NOMO-1 (cell line): Measurements from ENCODE around the gene ZSCAN26.

ENCODE experiments used
- DNase-seq, 2 experiments: peaks; one replicate each; lab custom pipeline; 2025; ENCODE audit not compliant: unreplicated experiment in 2 of 2; lab: John Stamatoyannopoulos, UW

Gene ZSCAN26

DNA sequence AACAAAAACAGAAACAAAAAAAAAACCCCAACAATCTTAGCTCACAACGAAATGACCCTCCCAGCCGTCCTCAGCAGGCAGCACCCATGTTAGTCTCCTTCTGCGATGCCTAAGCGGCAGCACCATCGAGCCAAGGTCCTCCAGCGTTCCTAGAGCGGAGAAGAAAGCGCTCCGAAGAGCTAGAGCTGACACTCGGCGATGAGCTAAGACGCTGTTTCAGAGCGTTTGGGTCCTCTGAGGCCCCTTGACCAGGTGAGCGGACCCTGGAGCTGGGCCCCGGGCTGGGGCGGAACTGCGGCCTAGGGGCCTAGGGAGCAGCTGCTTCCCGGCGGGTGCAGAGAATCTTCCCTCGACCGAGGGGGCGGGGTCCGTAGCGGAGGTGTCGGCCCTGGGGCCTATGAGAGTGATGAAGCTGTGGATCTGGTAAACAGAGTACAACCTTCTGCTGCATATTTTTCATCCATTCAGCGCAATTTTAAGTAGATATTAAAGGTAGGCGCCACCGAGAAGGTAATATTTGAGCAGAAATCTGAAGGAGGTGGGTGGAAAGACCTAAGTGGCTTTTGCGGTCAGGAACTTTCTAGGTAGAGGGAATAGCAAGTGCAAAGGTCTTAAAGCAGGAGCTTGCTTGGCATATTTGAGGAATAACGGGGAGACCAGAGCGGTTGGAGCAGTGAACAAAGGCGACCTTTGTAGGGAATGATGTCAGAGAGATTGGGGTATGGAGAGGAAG is at the start of gene ZSCAN26:
Gene ZSCAN26 (plus strand): TSS at position 182 of the 733 bp plus-strand sequence. CDS start 4,777 bp downstream, outside the sequence.
- peak; percentile 80 for DNase-seq

DNA sequence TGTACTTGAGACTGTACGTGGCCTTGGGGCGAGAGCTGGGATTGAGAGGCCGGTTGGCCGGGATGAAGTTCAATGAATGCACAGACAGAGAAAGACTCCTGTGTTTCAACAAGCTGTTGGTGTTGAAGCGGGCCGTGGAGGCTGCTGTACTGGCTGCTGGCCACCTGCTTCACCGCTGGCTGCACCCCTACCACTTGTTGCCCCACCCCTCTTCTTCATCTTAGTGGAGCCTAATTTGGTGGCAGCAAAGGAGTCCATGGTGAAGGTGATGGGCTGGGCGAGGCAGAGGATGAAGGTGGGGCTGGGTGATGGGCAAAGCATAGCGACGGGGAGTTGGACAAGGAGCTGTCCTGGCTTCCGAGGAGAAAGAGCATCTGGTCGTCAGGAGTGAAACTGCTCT is 49.1 kb upstream of the ZSCAN26 start:
- no peak for DNase-seq

DNA sequence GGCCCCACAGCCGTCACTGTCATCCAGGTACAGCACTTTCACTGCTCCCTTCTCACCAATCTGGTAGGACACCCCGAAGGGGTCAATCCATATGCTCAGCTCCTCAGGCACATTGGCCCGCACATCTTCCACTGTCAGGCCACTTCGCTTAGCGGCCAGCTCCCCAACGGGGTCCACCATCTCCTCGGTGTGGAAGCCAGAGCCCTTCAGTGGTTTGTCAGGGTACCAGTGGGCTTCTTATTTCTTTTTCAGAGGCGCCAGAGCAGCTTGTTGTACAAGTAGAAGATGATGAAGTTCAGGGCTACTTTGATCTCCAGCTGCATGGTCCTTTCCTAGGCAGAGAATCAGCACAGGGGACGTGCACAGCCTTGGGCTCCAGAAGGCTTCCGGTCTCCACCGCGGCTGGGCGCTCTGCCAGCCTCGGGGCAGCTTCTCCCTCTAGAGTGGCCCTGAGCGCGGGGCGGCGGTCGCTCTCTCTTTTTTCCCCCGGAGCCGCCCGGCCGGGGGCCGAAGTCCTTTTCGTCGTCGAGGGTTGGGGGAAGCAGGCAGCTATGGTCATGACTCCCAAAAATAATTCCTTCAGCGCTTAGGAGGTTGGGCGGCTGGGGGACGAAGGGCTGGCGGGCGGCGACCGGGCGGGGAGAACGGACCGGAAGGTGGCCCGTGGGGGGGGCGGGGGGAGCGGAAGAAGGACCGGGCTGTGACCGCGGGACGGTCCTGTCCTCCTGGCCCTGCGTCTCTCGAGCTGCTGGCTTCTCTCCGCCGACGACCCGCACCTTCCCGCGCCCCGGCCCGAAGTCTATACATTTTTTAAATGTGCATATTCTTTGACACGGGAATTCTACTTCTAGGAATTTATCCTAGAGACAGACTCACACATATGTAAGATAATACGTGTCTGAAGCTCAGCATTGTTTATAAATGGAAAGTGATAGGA is 48.4 kb upstream of the ZSCAN26 start:
- peak; percentile 38 to 63 for DNase-seq

DNA sequence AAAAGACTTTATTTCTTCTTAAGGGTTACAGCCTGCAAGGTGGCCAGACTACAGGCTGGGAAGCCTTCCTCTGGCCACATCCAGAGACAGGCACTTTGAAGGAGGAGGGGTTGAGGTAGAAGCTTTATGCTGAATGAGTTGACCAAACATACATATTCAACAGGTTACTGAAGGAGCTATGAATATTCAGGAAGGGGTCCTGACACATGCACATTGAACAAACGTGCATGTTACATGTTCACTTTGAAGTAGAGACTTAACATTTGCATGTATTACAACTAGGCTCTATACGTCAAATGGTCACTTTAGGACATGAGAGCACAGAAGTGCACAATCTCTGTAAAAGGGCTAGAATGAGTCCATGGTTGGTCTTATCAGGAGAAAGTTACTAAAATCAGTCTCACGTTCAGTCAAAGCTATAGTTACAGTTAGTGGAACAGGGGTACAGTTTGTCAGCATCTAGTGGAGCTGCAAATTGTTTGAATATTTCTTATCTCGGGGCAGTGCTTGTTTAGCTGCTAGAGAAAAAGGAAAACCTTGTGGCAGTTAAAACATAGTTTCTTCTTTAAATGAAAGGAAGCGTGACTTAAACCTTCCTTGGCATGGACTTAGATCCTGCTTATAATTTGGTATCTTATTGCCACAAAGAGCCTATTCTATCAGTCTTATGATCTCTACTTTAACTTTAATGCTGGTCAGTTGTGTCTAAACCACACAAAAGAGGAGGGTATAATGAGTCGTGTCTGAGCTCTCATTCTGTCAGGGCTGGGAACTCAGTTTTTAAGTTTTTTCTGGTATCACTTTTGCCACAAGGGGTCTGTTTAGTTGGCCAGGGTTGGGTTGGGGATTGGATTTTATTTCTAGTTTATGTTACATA is 46.4 kb upstream of the ZSCAN26 start:
- no peak for DNase-seq

DNA sequence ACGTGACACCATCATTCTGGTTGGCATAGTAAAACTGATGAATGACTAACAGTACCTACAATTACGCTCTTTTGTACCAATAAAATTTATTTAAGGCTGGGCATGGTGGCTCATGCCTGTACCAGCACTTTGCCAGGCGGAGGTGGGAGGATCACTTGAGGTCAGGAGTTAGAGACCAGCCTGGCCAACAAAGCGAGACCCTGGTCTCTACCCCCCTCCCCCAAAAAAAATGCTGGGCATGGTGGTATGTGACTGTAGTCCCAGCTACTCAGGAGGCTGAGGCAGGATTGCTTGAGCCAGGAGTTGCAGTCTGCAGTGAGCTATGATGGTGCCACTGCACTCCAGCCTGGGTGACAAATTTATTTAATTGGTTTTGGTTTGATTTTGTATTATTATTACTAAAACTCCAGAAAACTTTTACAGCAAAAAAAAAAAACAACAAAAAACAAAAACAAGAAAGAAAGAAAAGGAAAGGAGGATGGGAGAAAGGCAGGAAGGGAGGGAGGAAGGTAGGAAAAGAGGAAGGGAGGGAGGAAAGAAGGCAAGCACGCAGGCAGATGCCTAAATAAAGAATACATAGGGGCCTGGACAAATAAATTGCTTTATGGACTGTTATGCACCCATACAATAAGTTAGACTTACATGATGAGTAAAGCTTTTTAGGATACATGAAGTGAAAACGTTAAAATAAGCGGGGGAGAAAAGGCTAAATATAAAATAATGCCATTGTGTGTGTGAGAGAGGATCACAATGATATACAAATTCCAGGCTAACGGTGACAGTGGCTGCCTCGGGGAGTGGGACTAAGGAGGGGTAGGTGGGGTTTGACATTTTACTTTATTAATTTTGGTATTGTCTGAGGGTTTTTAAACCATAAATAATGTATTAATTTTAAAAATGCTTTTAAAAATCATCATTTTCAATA is 42.5 kb upstream of the ZSCAN26 start:
- DNase-seq: no peak

DNA sequence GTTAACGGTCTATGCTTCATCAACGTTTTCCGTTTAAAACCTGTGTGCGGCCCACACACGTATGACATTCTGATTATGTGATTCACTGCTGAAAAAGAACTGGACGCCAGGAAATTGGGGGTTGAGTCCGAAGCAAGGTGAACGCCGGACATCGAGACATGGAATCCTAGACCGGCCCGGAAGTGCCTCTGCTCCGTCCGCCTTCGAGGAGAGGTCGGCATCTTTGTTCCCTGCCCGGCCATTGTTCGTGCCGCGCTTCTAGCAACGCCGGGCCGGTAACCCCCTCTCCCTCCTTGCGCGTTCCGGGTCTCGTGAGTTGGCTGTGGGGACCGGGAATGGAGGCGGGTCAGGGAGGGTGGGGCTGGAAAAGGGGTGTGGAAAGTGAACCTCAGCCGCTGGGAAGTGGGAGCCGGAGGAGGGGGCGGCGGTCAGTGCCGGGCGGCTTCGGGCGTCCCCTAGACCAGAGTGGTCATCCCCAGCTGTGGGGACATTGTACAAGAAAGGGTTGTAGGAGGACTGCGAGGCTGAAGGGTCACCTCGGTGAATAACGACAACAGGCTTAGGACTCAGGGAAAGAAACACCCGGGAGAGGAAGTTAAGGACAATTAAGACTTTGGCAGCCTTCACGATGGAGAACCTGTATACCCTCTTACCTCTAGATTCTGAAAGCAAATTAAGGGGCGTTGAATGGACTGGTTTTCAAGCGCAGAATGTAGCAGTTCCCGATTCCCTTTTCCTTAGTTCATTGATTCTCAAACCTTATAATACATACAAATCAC is 41.7 kb upstream of the ZSCAN26 start, which contains the start of gene ZSCAN9:
Gene ZSCAN9 (plus strand): TSS at position 220 of the 779 bp plus-strand sequence. CDS start 1,810 bp downstream, outside the sequence.
- DNase-seq: peak; percentile 54 to 64

DNA sequence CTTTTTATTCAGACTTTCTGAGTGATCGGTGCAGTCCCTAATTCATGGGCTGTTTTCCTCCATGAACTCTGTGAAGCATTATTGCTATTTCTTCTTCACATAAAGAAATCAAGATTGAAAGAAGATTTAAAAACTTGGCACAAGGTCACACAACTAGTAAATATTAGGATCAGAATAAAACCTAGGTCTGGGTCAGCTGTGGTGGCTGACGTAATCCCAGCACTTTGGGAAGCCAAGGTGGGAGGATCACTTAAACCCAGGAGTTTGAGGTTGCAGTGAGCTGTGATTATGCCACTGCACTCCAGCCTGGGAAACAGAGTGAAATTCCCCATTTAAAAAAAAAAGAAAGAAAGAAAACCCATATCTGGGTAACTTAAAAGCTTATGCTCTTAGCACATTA is 40.5 kb upstream of the ZSCAN26 start:
- no peak for DNase-seq

DNA sequence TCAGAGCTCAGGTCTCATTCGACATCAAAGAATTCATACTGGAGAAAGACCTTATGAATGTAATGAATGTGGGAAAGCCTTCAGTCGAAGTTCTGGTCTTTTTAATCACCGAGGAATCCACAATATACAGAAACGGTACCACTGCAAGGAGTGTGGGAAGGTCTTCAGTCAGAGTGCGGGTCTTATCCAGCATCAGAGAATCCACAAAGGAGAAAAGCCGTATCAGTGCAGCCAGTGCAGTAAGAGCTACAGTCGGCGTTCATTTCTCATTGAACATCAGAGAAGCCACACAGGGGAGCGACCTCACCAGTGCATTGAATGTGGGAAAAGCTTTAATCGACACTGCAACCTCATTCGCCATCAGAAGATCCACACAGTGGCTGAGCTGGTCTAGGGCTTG is 34.2 kb upstream of the ZSCAN26 start:
- no peak for DNase-seq

DNA sequence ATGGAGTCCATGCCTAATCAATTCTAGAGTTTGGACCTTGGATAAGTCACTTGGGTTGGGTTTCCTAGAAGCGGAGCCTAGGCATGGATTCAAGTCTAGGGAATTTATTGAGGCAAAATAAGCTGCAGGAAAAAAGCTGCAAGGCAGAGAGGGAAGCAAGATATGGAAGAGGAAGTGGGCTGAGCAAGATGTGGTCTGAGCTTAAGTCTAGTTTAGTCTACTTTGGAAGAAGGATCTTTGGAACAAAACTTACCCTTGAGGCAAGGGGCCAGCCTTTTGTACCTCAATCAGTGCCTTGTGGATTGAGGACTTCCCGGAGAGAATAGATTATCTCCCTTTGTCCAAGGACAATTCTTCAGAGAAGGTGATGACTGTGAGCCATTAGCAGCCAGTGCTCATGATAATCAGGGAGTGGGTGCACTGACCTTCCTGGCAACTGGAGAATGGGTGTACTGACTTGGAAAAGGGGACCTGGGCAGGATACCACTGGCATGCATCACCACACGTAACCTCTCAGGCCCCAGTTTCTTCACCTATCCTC is 31.0 kb upstream of the ZSCAN26 start:
- DNase-seq: peak in 1 of 2 experiments; percentile 49

DNA sequence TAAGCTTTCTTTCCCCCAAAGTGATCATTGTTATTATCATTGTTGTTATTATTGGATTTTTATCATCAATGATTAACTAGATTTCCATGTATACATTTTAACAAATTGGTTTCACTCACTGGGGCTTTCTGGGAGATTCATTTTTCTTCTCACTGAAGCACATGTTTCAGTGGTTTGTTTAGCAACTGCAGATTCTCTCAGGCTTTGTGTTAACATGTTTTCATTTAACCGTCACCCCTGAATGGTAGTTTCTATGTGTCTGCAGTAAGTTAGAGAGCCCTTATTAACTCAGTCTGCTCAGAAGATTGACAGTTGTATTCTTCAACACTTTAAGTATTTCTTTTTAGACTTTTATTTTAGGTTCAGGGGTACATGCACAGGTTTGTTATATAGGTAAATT is 27.3 kb upstream of the ZSCAN26 start:
- no peak for DNase-seq

DNA sequence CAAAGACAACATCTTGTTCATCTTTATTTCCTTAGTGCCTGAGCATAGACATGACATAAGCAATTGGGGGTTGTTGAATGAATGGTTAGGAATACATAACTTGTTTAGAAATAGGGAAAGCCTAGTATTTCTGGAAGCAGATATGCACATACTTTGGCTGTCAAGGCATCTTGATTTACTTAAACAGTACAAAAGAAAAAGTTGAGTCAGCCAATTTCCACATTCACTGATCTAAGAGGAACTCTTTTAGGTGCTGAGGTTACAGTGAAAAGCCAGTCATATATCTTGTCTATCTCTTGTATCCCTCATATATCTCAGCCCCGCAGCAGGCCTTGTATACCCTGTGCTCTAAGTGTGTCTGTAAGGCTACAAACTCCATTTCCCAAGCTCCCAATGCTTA is 26.5 kb upstream of the ZSCAN26 start:
- DNase-seq: no peak

DNA sequence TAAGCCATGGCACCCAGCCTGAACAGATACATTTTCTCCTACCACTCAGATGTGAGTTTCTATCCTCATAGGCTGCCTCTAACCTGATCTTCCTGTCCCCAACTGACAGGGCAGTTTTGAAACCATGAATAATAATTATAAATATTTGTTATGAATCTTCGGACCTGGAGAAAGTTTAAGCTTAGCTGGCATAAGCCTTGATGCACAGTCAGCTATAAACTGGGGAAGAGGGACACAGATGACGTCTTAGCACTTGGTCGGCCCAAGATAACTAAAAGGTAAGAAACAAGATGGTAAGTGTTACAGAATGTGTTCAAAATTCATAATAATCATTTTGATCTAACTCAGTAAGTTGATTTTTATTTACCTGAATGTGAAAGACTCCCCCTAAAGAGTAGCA is 23.0 kb upstream of the ZSCAN26 start:
- DNase-seq: no peak

DNA sequence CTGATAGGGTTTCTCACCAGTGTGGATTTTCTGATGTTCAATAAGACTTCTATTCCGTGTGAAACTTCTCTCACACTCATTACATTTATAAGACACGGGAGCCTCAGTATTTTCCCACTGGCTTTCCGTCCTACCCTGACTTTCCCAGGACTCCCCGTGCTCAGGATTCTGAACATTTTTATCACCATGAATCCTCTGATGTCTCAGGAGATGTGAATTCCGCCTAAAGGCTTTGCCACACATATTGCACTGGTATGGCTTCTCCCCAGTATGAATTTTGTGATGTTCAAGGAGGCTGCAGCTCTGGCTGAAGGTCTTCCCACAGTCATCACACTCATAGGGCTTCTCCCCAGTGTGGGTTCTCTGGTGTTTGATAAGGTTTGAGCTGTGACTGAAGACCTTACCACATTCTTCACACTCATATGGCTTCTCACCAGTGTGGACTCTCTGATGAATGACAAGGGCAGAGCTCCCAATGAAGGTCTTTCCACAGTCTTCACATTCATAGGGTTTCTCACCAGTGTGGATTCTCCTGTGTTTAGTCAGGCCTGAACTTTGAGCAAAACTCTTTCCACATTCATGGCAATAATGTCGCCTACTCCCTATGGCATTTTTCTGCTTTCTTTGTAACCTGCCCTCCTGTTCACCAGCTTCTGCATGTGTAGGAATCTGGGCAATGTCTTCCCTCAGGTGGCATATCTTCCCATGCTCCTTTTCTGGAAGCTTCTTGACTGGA is 21.6 kb upstream of the ZSCAN26 start:
- no peak for DNase-seq

DNA sequence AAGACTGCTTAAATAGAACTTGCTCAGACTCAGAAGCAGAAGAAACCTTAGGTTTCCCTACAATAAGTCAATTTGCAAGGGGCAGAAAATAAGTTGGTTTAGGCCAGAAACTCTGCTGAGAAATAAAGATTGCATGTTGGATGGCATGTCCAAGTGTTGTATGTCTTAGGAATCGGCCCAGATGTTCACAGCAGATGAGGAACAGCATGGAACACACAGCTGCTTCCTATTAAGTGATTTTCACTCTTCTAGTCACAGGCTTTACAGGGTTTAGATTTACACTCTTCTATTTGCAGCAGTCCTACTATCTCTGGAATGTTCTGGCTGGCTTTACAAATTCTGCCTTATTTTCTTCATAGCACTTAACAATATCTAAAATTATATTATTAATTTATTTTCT is 18.0 kb upstream of the ZSCAN26 start:
- DNase-seq: no peak

DNA sequence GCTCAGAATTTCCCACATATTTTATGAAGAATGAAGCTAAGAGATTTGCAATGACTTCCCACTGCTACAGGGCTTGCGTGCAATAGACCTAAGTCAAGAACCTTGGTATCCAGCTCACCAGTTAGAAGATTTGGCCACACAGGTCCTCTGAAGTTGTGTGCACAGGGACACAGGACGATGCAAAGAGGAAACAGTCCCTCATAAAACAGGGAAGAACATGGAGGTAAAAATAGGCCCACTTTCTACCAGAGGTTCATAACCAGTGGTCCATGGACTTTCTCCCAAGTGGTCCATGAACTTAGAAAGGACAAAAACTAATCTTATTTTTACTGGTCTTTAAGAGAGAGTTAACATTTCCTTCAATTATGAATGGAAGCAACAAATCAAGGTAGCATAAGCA is 16.2 kb upstream of the ZSCAN26 start:
- DNase-seq: no peak

DNA sequence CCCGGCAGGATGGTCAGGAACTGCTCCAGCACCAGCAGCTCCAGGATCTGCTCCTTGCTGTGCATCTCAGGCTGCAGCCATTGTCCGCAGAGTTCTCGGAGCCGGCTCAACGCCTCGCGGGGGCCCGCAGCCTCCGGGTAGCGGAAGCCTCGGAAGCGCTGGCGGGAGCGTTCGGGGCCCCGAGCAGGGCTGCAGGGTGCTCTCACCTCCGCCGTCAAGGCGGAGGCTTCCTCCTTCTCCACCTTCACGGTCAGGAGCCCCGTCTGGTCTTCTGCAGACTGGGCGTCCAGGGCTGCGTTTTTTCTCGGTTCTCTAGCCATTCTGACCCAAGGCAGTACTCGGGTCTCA is 15.3 kb upstream of the ZSCAN26 start:
- peak in 1 of 2 experiments; percentile 4 for DNase-seq

DNA sequence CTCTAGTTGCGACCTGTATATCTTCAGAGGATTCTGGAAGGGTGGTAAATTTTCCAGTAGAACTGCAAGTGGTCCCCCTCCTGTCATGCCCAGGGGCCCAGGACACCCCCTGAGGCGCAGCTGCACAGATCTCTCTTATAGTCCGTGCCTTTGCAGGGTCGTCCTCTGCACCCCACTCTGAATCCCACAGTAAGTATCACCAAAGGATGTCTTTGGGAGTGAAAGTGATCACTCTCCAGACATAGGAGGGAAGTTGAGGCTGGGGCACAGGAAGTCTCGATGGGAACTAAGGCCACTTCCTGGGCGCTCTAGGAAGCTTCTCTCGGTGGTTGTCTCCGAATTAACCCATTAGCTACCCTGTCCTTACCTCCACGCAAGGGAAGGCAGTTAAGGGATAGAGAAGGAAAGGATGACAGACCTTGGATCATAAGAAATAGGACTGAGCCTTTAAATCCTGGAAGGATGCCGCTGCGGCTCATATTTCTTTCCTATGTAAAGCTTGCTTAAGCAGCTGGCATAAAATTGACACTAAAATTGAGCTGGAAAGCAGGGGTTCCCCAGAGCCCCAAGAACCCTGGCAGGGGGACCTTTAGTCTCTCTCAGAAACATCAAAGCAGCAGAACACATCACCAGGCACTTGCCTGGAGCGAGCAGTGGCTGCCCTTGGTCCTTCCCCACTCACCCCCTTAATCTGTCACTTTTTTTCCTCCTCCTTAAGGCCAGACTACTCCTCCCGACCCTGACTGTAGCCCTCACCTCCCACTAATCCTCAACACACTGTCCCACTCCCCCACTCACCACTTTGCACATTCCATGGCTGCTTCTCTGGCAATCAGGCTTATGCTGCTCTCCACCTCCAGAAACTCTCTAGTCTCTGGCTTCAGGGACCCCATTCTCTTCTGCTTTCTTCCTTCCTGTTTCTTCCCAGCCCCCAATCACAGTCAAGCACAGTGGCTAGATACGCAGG is 14.7 kb upstream of the ZSCAN26 start, which contains the start of gene ZKSCAN4:
Gene ZKSCAN4 (minus strand): TSS at position 261 of the 967 bp plus-strand sequence. CDS start 289 bp downstream, outside the sequence.
- peak; percentile 66 to 80 for DNase-seq
